CD4-positive, alpha-beta T cell treated with Interleukin-6 at 100 ng/mL for 8 hours (primary cell): Measurements from ENCODE around the gene RGS5.

Experiments
- DNase-seq: peaks from one replicate; pipeline ENCODE4 v3.0.0-alpha.2; 2020; ENCODE audit warnings: mixed read lengths, low spot score

The RGS5 gene

DNA sequence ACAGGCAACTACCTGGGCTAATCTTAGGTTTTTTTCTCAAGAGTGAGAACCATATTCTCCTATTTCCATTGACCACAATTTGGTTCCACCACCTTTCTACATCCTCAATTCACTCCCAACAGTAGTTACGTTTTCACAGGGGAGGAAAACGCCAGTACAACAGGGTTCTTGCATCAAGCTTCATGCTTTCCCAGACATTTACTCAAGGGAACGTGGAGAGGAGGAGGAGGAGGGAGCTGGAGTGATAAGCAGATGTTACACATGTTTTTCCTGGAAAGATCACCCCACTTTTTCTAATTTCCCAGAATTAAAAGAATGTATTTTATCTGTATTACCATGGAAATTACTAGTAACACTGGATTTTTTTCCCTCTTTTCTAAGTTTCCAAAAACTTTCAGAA is 58.3 kb downstream of the RGS5 start:
- no peak for DNase-seq

DNA sequence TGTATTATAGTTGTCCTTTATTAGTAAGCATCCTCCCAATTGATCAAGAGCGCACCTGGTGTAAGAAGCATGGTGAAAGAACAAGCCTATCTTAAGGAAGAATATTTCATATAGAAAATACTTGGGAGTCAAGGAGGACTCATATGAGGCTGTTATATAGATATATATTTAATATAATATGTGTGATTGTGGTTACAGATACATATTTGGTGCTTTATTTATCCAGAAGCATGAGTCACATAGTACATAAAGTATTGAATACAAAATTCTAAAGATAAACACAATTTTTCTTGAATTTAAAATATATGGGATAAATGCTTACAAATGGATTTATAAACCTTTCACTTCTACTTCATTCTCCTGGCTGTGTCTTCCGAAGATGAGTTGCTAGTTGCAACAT is 60.6 kb downstream of the RGS5 start:
- no peak for DNase-seq

GRCh38 chr1:163141556-163141955 is 61.2 kb downstream of the RGS5 start:
- DNase-seq = no peak

DNA sequence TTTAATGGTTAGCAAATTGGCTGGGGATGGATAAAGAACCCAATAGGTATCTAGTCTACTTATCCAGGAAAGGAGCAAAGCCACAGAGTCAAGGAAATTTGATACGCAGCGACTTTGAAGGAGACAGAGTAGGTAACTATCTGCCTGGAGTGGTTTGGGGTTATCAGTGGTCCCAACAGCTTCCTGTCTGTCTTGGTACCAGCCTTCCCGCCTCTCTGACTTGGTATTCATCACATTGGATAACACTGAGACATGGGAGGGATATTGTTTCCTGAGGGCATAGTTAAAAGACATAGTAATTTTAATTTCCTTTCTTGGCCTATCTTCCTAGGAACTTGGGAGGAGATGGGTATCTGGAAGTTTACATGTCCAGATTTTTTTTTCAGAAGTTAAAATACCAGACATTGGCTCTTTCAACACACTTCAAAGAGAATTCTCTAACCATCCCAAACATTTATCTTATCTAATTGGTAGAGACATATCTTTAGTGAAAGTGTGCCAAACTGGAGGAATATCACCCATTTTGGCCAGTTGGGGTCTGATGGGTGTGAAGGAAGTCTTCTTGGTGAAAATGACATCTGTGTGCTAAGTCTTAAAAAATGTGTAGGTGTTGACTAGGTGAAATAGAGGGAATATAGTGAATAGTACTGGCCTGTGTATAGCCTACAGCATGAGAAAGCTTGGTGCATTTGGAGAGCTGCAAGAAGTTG is 65.0 kb downstream of the RGS5 start:
- DNase-seq = no peak

DNA sequence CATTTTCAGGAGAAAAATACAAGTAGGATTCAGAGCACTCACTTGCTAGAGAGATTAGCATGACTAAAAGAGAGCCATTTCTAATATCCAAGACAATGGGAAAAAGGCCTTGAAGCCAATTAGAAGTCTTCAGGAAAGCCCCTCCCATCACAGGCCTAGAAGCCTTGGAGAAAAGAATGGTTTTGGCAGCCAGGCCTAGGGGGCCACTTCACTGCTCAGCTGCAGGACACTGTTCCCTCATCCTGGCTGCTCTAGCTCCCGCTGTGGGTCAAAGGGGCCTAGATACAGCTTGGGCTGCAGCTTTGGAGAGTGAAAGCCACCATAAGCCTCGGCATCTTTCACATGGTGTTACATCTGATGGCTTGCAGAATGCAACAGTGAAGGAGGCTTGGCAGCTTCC is 70.7 kb downstream of the RGS5 start:
- DNase-seq = no peak

DNA sequence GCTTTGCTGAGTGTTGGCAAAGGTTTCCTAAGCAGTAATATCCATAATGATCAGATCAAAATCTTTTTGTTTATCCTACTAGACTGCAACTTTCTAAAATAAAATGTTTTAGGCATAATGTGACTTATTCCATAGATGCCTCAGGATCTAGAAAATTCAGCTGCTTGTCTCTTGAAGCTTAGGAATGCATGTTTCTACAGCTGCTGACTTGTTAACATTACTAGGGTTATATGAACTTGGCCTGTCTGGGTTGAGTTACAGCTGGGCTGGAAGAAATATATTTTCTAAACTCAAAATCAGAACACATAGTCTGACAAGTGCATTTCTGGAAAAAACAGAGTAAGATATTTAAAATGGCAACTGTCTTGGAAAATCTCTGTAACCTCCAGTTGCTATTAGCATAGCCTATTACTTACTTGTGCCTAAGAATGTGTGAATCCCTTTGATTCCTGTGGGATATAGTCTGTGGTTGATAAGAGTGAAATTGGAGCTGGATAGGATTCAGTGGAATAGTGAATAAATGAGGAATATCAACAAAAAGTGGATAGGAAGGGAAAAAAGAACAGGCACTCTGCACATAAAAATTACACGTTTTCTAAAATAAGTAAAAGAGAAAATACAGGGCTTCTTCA is 72.4 kb downstream of the RGS5 start:
- no peak for DNase-seq

DNA sequence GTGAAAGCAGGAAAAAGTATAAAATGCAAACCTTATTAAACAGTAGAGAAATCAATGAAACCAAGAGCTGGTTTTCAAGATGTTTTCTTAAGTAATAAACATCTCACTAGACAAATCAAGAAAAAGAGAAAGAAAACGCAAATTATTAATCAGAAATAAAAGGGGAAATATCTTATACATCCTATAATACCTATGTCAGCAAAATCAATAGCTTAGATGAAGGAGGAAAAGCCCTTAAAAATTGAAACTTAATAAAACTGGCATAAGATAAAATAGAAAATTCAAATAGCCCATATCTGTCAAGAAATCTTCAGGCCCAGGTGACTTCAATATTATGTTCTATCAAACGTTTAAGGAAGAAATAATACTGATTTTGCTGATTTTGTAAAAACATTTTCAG is 74.4 kb downstream of the RGS5 start:
- DNase-seq = no peak

- no peak for DNase-seq
Measured at GRCh38 chr1:163124812-163125211, 77.9 kb downstream of the RGS5 start.

DNA sequence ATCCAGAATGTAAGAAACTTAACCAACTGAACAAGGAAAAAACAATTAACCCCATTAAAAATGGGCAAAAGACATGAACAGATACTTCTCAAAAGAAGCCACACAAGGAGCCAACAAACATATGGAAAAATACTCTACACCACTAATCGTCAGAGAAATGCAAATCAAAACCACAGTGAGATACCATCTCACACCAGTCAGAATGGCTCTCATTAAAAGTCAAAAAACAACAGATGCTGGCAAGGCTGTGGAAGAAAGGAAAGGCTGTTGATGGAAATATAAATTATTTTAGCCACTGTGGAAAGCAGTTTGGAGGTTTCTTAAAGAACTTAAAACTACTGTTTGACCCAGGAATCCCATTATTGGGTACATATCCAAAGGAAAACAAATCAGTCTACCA is 82.3 kb downstream of the RGS5 start:
- no peak for DNase-seq

DNA sequence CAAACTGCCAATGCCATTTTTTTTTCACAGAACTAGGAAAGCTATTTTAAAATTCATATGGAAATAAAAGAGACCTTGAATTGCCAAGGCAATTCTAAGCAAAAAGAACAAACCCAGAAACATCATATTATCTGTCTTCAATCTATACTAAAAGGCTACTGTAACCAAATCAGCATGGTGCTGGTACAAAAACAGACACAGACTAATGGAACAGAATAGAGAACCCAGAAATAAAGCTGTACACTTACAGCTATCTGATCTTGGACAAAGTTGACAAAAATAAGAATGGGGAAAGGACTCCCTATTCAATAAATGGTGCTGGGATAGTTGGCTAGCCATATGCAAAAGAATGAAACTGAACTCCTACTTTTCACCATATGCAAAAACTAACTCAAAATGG is 83.0 kb downstream of the RGS5 start:
- no peak for DNase-seq

DNA sequence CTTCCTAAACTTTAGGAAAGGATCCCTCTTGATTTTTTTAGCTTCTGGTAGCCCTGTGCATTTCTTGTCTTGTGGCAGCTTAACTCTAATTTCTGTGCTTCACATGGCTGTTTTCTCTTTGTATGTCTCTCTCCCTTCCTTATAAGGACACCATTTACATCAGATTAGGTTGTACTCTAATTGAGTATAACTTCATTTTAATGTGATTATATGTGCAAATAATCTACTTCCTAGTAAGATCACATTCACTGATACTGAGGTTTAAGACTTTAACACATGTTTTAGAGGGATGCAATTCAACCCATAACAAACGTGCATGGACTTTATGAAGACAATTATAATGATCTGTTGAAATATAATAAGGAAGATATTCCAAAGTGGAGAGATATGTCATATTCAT is 86.8 kb downstream of the RGS5 start:
- no peak for DNase-seq

GRCh38 chr1:163107655-163108054 is 95.1 kb downstream of the RGS5 start:
- DNase-seq = no peak

DNA sequence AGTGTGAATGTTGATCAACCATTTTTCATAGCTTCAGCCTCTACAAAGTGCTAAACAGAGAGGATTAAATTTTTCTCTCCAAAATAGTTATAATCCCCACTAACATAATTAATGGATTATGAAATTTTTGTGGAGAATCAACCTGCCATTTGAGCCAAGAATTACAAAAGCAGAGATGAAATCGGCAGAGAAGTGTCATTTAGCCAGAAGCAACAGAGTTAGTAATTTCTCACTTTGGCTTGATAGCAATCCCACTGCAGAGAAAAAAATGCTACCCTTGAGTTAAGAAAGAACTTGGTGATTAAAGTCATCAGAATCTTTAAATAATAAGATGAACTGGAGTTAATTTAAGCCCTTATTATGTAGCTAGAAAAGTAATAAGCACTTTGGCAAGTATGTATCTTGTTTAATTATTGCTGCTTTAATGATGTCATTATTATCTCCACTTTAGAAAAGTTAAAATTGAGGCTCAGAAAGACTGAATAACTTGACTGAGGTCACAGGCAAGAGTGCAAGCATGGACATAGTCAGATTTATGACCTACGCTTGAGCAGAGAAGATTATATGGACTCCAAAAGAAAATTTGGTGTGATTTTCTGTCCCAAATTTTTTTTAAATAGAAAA is 96.2 kb downstream of the RGS5 start:
- DNase-seq = no peak

DNA sequence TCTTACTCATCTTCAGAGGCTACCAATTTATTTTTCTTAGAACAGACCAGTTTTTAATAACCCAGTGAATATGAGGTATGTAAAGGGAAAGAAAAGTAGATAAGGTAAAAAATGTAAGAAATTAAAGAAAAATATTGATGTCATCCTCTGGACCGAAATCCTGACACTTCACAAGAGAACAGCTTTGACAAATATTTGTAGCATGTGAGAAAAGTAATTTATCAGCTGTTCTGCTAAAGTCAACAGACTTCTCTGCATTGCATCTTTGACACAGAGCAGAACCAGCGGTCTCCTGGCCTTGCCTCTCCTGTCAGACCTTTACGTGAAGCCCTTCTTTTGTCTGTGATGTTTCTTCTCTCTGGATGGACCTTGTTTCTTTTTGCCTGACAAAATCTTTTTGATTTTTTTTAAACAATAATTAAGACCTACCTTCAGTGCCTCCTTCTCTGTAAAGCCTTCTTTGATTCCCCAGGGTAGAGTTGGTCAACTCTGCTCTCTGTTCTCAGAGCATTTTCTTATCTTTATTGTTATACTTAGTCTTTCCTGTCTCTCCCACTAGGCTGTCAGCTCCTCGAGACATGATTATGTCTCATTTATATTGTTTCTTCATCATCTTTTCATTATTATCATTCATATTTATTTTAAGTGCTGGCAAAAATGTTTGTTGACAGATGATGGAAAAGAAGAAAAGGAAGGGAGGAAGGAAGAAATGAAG is 98.2 kb downstream of the RGS5 start:
- no peak for DNase-seq

GRCh38 chr1:163102590-163102989 is 100.1 kb downstream of the RGS5 start:
- DNase-seq = no peak

- no peak for DNase-seq
Measured at GRCh38 chr1:163095213-163095612, 107.5 kb downstream of the RGS5 start.

- DNase-seq = no peak
Measured at GRCh38 chr1:163094589-163094988, 108.1 kb downstream of the RGS5 start.

DNA sequence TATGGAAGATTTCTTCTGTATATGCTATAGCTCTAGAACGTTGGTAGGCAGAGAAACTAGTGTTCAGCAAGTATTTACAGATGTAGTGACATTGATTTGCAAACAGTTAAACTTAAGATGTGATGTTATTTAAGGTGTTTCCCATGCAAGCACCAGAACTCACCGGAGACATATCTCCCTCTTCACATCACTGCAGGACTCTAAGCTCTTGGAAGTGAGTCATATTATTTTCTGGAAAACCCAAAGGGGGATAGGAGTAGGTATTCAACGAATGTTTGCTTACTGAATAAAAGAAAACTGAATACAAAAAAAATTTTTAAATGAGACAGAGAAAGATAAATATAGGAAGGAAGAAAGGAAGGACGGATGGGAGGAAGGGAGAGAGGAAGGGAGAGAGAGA is 108.5 kb downstream of the RGS5 start:
- no peak for DNase-seq

GRCh38 chr1:163093579-163093978 is 109.1 kb downstream of the RGS5 start:
- DNase-seq = no peak

GRCh38 chr1:163093169-163093568 is 109.5 kb downstream of the RGS5 start:
- DNase-seq = no peak
